Activated T-cell treated with anti-CD3 and anti-CD28 coated beads for 4 hours (primary cell): ENCODE data around the gene CARD19.
"Not testable (repeated sequence)": the region's sequence is repeated elsewhere in the genome, so short reads cannot be mapped to it uniquely, and the experiment has no call there.

Source experiments
- DNase-seq: peaks from one replicate; pipeline ENCODE4 v3.0.0-alpha.2; 2020

CARD19 gene

DNA sequence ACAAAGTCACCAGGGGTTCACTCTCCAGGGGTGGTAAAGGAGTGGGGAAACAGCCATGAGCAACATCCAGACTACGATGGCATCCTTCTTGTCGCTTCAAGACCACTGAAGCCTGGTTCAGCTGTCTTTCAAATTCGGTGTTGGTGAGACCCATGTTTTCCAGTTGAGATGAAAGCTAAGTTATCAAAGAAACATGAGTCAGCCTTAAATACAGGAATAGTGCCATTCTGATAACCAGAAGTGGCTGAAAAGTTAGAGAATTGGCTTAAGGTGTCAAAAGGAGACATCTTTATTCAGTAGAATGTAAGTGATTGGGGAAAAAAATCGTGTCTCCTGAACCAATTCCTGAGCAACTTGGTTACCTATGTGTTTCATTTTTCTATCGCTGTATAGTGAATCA, 7.0 kb upstream of the CARD19 start:
- DNase-seq = no peak

GRCh38 chr9:93089481-93089991, 6.5 kb upstream of the CARD19 start:
- no peak for DNase-seq

GRCh38 chr9:93090091-93090655, 5.8 kb upstream of the CARD19 start:
- no peak for DNase-seq

- no peak for DNase-seq
Observed at GRCh38 chr9:93091056-93091452, 5.0 kb upstream of the CARD19 start.

DNA sequence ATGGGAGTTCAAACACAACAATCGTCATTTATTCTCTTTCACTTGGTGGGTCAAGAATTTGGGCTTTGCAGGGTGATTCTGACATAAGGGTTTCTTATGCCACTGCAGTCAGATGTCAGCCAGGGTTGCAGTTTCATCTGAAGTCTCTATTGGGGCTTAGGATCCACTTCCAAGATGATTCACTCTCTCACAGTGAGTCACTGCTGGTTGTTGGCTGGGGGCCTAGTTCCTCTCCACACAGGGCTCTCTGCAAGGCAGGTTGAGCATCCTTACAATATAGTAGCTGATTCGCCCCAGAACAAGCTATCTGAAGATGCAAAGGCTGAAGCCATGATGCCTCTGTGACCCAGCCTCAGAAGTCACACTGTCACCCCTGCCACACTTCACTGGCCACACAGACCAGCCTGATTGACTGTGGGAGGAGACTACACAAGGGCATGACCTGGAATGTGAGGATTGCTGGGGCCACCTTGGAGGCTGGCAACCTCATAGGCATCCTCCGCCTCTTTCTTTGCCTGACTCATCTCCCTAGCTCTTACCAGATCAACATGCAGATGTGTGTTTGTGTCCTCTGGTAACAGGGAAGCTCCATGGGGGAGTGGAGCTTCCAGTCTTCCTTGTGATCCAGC, 4.5 kb upstream of the CARD19 start:
- DNase-seq = peak; percentile 40

DNA sequence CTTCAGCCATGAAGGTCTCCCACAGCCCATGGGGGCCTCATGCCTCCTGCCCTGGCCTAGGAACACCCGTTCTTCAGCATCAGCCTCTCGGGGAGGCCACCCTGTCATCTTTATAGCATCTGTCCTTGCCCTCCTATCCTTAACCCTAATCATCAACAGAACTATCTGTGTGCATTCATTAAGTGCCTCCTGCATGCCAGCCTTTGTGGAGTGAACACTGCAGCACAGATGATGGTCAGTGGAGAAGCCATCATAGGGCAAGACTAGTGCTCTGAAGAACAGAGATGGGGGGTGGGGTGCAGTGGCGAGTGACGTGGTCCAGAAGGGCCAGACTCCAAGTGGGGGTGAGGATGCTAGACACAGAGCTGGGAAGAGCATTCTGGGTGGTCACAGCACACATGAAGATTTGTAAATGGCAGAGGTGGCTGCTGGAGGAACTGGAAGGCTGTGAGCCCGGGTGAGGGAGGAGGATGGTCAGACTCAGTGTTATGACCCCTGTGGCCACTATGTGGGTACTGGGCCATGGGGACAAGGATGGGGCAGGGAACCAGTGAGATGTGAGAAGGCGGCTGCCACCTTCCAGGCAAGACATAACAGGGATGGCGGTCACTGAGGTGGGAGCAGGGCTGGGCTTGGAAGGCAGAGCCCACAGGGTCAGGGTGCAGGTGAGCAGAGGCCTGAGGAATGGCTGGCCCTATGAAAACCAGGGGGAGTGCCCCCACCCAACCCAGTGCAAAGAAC, 3.6 kb upstream of the CARD19 start:
- no peak for DNase-seq

- DNase-seq = no peak
Observed at GRCh38 chr9:93093127-93093876, 2.7 kb upstream of the CARD19 start.

- DNase-seq = no peak
Observed at GRCh38 chr9:93093877-93094657, 1.9 kb upstream of the CARD19 start.

GRCh38 chr9:93094658-93095204, 1.3 kb upstream of the CARD19 start:
- DNase-seq = no peak

- DNase-seq = peak; percentile 100
Observed at GRCh38 chr9:93095205-93096130, 549 bp upstream of the CARD19 start.

- no peak for DNase-seq
Observed at GRCh38 chr9:93096811-93097382, 880 bp downstream of the CARD19 start.

DNA sequence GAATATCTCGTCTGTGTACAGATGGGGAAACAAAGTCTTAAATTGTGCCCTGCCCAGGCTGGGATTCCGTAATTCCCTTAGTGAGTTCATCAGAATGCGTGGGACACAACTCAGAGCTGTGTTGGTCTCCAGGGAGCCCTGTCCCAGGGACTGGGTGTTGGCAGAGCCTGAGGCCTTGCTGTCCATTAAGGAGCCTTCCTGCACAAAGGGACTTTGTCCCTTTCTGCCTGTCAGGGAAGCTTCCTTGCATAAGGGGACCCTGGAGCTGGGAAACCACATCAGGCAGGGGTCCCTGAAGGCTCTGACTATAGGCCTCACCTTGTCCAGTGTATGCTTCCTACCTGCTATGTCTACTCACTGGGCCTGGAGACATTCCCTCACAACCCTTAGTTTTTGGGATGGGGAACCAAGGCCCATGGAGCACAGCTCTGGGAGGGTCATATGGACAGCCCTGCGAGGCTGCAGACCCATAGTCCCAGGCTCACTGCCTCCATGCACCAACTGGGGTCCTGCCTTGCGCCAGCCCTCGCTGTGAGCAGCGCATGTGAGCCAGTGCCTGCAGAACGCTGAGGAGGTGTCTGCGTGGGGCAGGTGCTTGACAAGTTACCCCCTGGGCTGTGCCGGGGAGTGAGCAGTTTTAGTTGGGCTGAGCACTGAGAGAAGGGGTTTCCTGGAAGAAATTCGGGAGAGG, 1.6 kb downstream of the CARD19 start:
- no peak for DNase-seq

- peak; percentile 45 for DNase-seq
Observed at GRCh38 chr9:93098236-93098946, 2.4 kb downstream of the CARD19 start.

DNA sequence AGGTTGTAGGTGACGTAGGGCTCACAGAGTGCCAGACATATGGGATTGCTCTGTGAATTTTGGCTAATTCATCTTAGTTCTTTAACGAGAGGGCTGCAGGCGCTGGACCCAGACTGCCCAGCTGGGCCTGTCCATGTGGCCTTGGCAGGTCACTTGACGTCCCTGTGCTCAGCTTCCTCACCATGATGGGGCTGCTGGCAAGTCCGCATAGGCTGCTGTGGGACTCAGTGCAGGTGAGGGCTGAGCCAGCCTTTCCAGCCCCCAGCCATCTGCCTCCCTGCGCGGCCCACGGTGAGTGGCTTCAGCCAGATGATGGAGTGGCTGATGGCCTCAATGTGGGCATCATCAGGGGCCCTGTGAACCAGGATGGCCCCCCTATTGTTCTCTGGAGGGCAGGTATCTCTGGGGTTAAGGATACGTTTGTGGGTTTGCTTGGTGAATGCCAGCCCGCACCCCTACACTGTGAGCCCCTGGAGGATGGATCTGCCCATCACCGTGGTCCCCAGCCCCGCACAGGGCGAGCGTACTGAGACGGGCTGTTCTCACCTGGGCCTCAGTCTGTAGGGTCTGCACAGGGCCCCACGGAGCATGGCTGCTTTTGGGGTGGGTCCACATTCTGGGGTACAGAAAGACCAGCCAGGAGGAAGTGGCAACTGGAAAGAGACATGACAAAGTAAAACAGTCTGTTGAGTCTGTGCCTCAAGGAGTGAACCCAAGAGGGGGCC, 3.7 kb downstream of the CARD19 start:
- DNase-seq = no peak

DNA sequence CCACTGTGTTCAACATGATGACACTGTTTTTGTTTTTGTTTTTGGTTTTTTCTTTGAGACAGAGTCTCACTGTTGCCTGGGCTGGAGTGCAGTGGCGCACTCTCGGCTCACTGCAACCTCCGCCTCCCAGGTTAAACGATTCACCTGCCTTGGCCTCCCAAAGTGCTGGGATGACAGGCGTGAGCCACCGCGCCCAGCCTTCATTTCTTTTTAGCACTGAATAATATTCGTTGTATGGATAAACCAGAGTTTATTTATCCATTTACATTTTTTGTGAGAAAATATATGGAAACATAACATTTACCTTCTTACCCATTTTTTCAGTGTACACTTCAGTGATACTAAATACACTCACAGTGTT, 4.2 kb downstream of the CARD19 start:
- no peak for DNase-seq

DNA sequence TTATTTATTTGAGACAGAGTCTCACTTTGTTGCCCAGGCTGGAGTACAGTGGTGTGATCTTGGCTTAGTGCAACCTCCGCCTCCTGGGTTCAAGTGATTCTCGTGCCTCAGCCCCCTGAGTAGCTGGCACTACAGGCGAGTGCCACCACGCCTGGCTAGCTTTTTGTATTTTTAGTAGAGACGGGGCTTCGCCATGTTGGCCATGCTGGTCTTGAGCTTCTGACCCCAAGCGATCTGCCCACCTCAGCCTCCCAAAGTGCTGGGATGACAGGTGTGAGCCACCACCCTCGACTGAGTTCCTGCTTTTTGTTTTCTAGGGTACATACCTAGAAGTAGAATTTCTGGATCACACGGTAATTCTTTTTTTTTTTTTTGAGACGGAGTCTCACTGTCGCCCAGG, 5.1 kb downstream of the CARD19 start:
- not testable (repeated sequence) for DNase-seq

GRCh38 chr9:93105620-93106019, 9.6 kb downstream of the CARD19 start:
- DNase-seq = no peak

- DNase-seq = no peak
Observed at GRCh38 chr9:93107151-93107824, 11.3 kb downstream of the CARD19 start.
